SH-SY5Y (cell line): ENCODE measurements around the gene TRIO.

Source experiments
- GATA2 ChIP-seq: IDR thresholded peaks from 2 replicates; pipeline ENCODE4 v1.6.1; 2011; ENCODE audit warnings: mild to moderate bottlenecking, low read depth, low read length
- GATA3 ChIP-seq: IDR thresholded peaks from 2 replicates; pipeline ENCODE4 v1.6.1; 2011; ENCODE audit warnings: low read depth, mild to moderate bottlenecking, low read length, moderate library complexity

- TF ChIP-seq GATA2 (no peak), GATA3 (no peak)
Measured at GRCh38 chr5:14247054-14247386, 103.9 kb downstream of the TRIO start.
